Spleen (tissue), 11 donors: ENCODE measurements around the gene CCDC92B. TPM values are rescaled to one million over a fixed set of nuclear protein-coding genes. Genes with fewer than 3 reads are reported as not detected.

Experiments used
- microRNA-seq, 3 donors: library from miRNA; unstranded; fragments of <30 nt; microRNA quantifications; one replicate each; pipeline versions ENCODE4 to v1.1.0, GENCODE V29; 2019 to 2020
- polyA plus RNA-seq, 3 donors: library from polyadenylated mRNA; stranded (reverse); fragments of 200-250 nt; gene quantifications; one replicate each; pipeline ENCODE4 v1.2.1, GENCODE V29; 2013
- small RNA-seq, 4 donors: library from RNA; depleted of rRNA; stranded (forward); fragments of <200 nt; gene quantifications; one replicate each; pipeline ENCODE3, GENCODE V24; 2016
- total RNA-seq, 7 donors: library from RNA; depleted of rRNA in 3 of 7; stranded (reverse); fragments of >200 nt in 3 of 7; fragmentation: NEBNext Ultra II Directional in 4 of 7; extraction: Animal tissue kit (Norgen Biotek cat#: 25700) in 4 of 7; gene quantifications; one replicate each; pipeline versions ENCODE4 v1.1.0 to v1.2.1, GENCODE V29; 2016 to 2021
- donor health status: healthy with polysubstance abuse.
- donor health status: DM: no; HTN: no; CAD: no; lungs with moderate emphysema.
- donor health status: DM: no; HTN: no; CAD: no.
- donor health status: Bipolar disorder and iron deficiency.
- donor health status: healthy.
- donor health status: DM: no; HTN: no; CAD: no.
- donor health status: DM: yes; HTN: yes; CAD: no.

Gene CCDC92B
- total and polyA plus RNA-seq, 10 donors: 0.03 to 0.26 (median 0.20) TPM; not detected in 3

Small RNAs within 50 kb of the gene (microRNA-seq; reads per million reads assigned to microRNA genes)
- gene MIR1253 (0 reads per million in 3 donors), gene MIR6776 (0 reads per million in 3 donors)

Small RNAs within 50 kb of the gene (small RNA-seq; reads per million reads assigned to genes)
- gene MIR1253 (0 reads per million in 4 donors), gene MIR6776 (0 reads per million in 4 donors), gene RN7SL608P (0 reads per million in 4 donors), gene hsa-mir-1253 (0 reads per million in 4 donors)

Other genes starting within 250 kb of the CCDC92B start
- gene METTL16, start 237.8 kb downstream of the CCDC92B start, total RNA-seq: 10 to 100 TPM; 20.1 to 38.2 (median 34.6) TPM
- 10 to 100 TPM; 17.1 to 25.4 (median 22.8) TPM for gene METTL16, start 237.8 kb downstream of the CCDC92B start, polyA plus RNA-seq
- gene PAFAH1B1, start 156.0 kb downstream of the CCDC92B start, total RNA-seq: 100 to 1,000 TPM; 101 to 175 (median 117) TPM
- gene PAFAH1B1, start 156.0 kb downstream of the CCDC92B start, polyA plus RNA-seq: 10 to 100 TPM; 20.8 to 34.5 (median 30.8) TPM
- 10 to 100 TPM; 37.9 to 82.6 (median 51.1) TPM for gene CLUH, start 37.9 kb downstream of the CCDC92B start, total RNA-seq
- 10 to 100 TPM; 14.3 to 48.7 (median 26.5) TPM for gene CLUH, start 37.9 kb downstream of the CCDC92B start, polyA plus RNA-seq
- 10 to 100 TPM; 12.3 to 32.7 (median 14.5) TPM for gene RAP1GAP2, start 46.8 kb upstream of the CCDC92B start, total RNA-seq
- gene RAP1GAP2, start 46.8 kb upstream of the CCDC92B start, polyA plus RNA-seq: 1 to 10 TPM; 1.2 to 2.7 (median 1.5) TPM